Cardiac septum (tissue), 1 donor: ENCODE measurements around the gene PRKG1. TPM values are rescaled to one million over a fixed set of nuclear protein-coding genes. Genes with fewer than 3 reads are reported as not detected.

Experiments
- DNase-seq: peaks from one replicate; pipeline ENCODE4 v3.0.0-alpha.2; 2020; ENCODE audit warnings: low spot score
- intact Hi-C: fragments of 100-400 bp; cut with DNase I; formaldehyde crosslinking; loops from one replicate; pipeline ENCODE4 v1.14.0; 2022
- total RNA-seq: library from RNA; stranded (reverse); fragmentation: NEBNext Ultra II Directional; extraction: Animal tissue kit (Norgen Biotek cat#: 25700); gene quantifications from one replicate; pipeline ENCODE4 v1.2.1, GENCODE V29; 2021
- donor health status: DM: no; HTN: no; CAD: no.

The PRKG1 gene
- total RNA-seq, 1 donor from 2014 or later, result 35.6 TPM

DNA sequence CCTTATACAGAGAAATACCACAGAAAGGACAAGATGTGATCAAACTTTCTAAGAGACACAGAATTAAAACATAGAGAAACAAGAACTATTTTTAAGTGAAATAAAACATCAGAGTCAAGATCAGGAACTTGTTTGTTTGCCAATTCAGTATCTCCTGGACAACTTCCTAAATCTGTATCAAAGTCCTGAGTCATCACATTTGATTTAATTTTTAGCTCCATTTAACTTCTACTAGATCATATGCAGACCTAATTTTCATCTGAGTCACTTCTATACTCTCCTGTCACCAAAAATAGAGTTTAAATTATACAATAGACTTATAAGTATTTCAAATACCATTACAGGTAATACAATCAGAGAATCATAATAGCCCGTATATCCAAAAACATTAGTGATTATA, 268.1 kb downstream of the PRKG1 start:
- intact Hi-C loops, result no loop called here
- DNase-seq, result no peak

DNA sequence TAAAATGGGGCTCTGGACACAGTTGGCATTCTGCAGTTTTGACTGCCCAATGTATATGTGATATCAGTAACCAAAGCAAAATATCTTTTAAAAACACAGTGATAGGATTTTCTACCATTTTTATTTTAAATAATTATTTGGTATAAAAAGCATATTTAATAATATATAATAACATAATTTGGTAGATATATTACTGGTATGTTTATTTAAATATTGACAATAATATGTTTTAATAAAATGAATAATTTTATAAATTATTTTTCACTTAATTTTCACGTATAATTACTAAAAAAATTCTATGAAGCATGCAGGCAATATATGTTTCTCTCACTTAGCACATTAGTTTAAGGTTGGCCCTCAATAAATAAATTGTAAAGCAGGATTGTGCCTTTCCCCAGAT, 269.1 kb downstream of the PRKG1 start:
- intact Hi-C loops, result no loop called here
- no peak for DNase-seq

DNA sequence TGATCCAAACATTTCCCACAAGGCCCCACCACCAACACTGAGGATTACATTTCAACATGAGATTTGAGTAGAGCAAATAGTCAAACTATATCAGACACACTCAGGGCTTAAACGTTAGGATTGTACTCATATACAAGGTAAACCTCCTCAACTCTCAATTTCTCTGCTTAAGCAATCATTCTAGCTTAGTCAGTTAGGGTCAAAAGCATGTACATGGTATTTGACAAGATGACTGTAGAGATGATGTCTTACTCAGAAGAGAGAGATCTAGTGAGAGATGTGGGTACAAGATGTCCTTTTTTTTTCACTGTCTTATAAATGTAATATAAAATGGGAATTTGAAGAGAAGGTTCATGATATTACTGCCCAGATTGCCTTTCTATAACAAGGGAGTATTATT, 270.1 kb downstream of the PRKG1 start:
- DNase-seq, result no peak
- intact Hi-C loops, result no loop called here

DNA sequence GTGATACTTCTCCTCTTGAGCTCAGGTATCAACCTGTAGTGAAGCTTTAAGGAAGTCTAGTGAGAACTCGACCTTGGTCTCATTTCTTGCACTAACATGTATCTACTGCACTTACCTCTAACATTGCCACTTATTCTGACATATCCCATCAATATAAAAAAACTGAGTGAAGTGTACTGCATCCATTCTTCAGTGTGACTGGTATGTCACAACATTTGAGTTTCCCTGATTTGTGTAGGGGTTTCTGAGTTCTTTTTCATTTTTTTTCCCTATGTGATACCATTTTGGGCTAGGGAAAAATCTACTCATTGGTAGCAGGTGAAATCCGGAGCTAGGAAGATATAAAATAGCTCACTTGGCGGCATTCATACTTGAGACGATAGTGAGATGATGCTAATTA, 274.3 kb downstream of the PRKG1 start:
- intact Hi-C loops, result no loop called here
- no peak for DNase-seq

DNA sequence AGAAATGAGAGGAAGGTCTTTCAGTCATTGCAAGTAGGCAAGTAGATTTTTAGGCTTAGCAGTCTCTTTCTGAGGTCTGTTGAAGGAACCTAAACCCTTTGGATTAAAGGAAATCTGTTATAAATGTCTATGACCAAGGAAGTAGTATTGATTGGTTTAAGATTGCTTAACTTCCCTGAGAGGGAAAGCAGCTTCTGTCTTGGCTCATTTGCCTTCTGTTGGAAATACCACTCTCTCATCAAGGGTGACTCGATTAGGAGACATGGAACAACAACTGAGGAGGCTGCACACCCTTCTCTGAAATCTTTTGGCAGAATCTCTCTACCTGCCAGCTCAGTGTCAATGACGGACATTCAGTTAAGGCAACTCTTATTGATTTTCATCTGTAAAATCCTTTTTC, 282.9 kb downstream of the PRKG1 start:
- no peak for DNase-seq
- intact Hi-C loops, result no loop called here

DNA sequence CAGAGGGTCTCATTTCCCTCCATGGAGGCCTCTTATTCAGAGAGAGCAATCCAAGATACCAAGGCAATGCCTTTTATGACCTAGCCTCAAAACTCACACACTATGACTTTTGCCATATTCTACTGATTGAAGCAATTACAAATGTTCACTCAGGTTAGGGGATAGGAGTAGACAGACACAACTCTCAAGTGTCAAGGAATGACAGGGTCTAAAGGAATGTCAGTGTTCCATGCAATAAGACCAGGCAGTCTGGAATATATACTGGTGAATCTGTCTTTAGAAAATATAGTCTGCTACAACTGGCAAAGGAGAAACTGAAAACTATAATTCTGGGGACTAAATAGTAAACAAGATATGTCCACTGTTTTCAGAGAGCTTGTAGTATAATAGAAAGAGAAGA, 283.9 kb downstream of the PRKG1 start:
- intact Hi-C loops, result no loop called here
- DNase-seq, result no peak

DNA sequence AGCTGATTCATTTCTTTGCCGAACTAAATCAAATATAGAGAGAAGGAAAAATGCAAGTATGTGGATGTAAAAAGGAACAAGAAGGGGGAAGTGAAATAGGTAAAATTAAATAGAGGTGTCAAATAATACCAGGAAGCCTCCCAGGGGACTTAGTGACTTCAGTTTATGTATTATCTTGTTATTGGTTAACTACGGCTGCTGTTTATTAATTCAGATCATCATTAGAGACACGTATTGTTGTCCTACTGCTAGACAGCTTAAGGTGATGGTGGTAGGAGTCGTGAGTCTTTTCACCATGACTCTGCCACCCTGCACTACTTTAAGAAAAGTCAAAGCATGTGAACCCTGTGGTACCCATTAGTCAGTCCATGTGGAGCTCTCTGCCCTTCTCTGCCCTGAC, 289.1 kb downstream of the PRKG1 start:
- intact Hi-C loops, result no loop called here
- DNase-seq, result no peak

DNA sequence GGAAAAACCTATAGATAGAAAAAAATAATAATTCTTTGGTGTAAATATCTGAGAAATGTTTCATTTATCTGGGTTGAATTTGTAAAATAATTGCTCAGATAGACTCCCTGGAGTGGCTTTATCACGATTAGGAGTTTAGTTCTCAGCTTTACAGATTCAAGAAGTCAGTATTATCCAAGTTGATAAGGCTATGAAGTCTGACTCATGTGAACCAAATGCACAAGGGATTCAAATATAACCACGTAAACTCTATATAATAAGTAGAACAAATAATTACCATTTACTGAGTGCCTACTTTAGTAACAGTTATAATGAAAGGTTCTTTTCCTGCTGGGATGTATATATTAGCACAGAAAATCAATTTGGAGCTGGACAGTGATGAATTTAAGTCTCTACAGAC, 290.4 kb downstream of the PRKG1 start:
- intact Hi-C loops, result no loop called here
- DNase-seq, result no peak

DNA sequence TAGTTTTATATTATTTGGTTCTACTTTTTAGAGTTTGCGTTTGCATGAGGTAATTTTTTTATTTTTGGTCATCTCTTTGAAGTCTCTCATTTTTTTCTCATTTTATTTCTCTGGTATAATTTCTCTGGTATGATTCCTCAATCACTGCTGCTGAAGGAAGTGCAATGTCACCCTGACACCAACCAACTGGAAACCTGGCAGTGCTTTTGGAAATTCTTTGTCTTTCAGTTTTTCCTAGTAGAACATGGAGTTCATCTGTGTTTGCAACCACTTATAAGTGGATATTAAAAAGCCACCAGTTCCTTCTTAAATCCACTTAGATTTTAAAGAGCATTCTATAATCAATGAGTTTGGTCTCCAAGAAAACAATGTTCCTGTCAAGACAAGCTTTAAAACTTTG, 291.8 kb downstream of the PRKG1 start:
- no peak for DNase-seq

DNA sequence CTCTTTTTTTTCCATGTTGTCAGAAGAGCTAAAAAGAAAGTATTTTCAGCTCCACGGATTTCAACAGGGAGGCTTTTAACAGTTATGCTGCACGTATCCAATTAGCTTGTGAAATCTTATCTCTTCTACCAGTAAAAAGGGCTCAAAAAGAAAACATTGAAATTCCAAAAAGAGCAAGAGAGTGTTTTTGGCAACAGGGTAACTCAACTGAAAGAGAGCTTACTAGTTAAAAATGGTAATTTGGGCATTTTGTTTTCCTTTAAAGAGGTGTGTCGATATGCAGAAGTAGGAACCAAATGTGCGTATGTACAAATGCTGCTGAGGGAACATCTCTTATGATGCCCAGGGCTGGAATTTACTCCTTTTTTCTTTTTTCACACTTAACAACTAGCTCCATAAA, 292.8 kb downstream of the PRKG1 start:
- intact Hi-C loops, result no loop called here
- DNase-seq, result no peak

More for the DNA sequence above, 291.8 kb downstream of the PRKG1 start:
- intact Hi-C loops, result no loop called here

DNA sequence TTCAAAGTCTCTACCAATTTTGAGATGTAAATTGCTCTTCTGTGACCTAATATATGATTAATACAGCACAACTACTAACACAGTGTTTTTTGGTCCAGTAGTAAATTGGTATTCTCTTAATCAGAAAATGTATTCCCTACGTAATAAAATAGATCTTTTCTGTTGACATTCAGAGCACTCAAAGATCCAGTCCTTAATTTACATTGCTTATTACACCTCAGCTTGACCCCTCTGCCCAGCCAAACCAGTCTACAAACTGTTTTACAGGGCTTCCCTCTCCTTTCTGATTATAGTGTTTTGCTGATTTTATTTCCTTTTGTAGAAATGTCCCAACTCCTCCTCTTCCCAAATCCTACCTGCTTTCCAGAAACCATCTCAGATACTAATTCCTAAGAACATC, 293.4 kb downstream of the PRKG1 start:
- intact Hi-C loops, result no loop called here
- no peak for DNase-seq

DNA sequence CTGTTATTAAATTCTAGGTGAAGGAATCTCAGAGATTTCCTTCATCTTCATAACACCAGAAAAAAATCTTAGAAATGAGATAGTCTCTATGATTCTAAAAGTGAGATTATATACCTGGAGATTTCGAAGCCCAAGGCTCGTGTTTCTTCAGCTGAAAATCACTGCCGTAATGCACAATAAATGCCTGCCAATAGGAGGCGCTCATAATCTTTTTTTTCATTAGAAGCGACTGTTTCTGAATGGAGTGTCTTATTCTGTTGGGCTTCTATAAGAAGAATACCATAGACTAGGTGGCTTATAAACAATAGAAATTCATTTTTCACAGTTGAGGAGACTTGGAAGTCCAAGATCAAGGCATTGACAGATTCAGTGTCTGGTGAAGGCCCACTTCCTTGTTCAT, 294.7 kb downstream of the PRKG1 start:
- no peak for DNase-seq
- intact Hi-C loops, result no loop called here

DNA sequence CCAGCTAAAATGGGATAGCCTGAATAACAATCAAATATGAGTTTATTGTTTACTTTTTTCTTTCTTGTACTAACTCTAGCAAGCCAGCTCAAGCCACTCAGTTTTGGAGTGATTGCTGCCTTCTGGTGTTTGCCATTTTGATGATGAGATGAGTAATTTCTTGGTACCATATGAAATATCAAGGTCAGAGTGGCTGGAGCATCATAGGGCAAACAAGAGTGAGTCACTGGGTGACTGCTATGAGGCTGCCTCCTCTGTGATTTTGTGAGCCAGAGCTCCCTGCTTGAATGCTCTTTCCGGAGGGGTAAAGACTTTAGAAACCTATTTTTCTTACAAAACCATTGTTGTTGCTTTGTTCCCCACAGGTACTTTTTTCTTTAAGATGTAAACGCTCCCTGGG, 295.6 kb downstream of the PRKG1 start:
- DNase-seq, result no peak
- intact Hi-C loops, result no loop called here

DNA sequence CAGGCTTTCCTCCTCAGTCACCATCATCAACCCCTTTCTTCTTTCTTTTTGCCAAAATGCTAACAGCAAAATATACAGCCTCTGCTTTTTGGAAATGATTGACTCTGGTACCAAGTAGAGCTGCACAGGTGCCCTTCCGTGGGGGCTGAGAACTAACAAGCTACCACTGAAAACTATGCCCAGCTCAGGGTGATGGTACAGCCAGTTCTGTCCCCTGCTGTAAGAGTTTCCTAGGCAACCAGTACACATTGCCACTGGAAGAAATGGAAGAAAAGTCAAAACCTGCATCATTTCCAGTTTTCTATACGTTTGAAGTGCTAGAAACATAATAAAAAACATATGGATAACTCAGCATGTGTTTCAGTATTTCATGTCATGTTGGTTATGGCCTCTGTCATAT, 297.5 kb downstream of the PRKG1 start:
- DNase-seq, result no peak
- intact Hi-C loops, result no loop called here

DNA sequence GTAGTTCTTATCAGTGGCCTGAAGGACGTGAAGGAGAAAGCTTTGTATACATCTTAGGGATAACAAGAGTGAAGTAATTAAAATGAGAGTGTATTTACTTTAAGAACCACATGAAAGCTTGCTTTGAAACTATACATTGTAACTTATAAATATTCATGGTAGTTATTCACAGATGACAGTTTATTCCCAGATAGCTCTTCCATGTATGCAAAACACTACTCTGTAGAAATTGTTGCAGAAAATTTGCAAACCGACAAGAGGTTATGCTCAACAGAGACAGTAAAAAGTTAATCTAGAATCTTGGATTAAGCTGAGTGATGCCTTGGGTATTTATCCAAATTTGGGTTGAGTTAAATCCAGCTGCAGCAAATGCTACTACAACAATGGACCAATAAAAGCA, 301.5 kb downstream of the PRKG1 start:
- intact Hi-C loops, result no loop called here
- DNase-seq, result no peak

DNA sequence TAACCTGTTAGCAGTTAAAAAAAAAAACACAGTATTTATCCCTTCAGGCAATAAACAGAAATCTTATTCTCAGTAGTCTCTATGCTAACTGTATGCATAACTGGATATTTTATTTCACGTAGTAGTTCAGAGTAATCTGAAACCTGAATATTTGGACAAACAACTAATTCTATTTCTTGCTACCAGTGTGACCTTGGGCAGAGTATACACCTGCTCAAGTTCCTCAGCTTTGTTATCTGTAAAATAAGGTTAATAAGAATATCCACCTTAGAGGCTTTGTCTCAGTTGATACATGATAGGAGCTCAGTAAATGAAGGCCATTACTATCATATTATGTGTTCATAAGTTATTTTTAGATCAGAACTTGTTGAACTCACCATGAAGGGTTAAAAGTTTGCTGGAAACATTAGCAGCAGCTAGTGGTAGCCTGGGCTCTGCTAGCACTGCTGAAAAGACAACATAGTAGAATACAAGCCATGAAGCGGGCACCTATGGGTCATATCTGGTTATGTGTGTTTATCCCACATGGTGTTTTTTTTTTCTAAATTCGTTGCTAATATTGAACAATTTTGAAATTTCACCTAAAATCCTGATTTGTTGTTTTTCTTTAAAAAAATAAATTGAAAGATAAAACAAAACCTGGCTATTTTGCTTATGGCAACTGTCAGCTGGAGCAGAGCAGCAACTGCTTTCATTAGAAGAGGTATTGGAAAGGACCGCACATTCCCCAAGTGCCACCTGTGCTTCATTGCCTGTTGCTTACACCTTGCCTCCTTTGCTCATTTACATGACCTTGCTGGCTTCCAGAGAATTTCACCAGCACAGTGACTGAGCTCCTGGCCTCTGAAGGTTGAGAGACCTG, 303.0 kb downstream of the PRKG1 start:
- no peak for DNase-seq
- intact Hi-C loops, result no loop called here

DNA sequence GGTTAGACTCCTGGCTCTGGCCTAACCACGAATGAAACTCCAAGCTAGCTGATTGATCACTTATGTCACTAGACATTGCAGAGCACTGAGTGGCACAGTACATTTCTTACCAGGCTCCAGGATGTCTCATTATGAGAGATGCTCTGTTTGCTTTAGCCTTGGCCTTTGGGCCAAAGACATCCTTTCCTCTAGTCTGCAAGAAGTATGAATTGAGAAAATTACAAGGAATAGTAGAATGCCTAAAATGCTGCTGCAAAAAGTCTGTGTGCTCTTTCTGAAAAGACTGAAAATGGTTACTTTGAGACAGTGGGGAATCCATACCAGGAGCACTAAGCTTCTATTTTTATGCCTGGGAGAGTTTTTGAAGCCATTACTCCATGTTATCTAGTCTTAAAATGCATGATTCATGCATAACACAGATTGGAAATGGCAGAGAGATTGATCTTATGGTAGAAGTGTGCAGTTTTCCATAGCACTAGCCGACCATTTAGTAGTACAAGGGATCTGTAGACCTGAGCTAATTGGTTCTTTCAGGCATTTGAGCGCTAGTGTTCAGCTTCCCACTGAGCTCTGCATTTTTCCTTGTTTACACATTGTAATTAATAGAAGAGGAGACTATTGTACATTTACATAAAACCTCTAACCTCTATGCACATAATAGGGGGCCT, 303.8 kb downstream of the PRKG1 start:
- DNase-seq, result no peak
- intact Hi-C loops, result no loop called here

DNA sequence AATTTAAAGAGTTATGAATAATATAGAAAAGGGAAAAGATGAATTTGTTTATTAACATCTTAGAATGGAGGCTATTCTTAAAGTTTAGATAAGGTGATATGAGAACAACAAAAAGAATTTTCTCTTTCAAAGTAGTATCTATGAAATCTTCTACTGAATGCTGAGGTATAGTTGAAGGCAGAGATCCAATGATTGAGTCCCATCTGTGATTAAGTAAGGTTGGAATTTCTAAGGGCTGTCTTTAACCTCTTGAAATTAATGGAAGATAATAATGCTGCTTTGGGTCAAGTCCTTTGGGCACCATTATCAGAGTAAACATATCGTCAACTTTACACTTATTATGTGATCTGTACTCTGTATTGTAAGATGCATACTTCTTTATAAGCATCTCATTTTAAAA, 307.9 kb downstream of the PRKG1 start:
- intact Hi-C loops, result loop anchor here (10.0 kb wide), 1 partner anchor 323 kb away; no protein-coding TSS in a partner anchor
- no peak for DNase-seq

DNA sequence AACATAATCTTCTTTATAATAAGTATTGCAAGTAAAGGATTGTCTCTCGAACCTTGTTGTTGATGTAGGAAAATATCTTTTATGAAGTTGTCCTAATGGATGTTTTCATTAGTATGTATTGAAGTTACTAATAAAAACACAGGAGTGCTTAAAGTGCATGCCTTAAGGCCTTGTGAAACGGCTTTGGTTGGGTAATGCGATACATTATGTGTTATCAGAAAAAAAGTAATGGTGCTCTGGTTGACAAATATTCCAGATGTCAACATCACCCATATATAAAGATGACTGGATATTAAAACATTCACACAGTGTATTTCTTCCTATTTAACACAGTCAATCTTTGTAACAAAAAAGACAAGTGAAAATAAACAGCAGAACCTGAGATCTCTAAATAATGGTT, 310.7 kb downstream of the PRKG1 start:
- intact Hi-C loops, result loop anchor here (10.0 kb wide), 1 partner anchor 320 kb away; no protein-coding TSS in a partner anchor
- DNase-seq, result no peak

DNA sequence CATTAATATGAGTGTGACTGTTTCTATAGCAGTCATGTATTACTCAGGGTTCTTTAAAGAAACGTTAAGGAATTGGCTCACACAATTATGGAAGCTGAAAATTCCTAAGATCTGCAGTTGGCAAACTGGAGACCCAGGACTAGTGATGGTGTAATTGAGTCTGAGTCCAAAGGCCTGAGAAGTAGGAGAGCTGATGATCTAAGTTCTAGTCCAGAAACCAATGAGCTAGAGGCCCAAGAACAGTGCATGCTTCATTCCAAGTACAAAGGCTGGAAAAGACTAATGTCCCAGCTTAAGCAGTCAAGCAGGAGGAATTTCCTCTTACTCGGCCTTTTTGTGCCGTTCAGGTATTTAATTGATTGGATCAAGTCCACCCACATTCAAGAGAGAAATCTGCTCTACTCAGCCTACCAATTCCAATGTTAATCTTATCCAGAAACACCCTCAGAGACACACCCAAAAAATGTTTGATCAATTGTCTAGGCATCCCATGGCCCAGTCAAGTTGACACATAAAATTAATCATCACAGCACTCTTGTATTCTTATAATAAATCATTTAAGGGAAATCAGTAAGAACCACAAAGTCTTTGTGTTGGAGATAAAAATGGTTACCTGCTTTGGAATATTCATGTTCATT, 312.1 kb downstream of the PRKG1 start:
- intact Hi-C loops, result loop anchor here (10.0 kb wide), 1 partner anchor 318 kb away; no protein-coding TSS in a partner anchor

More for the DNA sequence above, 312.1 kb downstream of the PRKG1 start:
- DNase-seq, result no peak
